ENCODE results near the gene PRKAA1. TPM values are rescaled to one million over a fixed set of nuclear protein-coding genes. Genes with fewer than 3 reads are reported as not detected.

The PRKAA1 gene
- 10 to 100 TPM; 64.6 to 76.8 TPM for total RNA-seq

DNA sequence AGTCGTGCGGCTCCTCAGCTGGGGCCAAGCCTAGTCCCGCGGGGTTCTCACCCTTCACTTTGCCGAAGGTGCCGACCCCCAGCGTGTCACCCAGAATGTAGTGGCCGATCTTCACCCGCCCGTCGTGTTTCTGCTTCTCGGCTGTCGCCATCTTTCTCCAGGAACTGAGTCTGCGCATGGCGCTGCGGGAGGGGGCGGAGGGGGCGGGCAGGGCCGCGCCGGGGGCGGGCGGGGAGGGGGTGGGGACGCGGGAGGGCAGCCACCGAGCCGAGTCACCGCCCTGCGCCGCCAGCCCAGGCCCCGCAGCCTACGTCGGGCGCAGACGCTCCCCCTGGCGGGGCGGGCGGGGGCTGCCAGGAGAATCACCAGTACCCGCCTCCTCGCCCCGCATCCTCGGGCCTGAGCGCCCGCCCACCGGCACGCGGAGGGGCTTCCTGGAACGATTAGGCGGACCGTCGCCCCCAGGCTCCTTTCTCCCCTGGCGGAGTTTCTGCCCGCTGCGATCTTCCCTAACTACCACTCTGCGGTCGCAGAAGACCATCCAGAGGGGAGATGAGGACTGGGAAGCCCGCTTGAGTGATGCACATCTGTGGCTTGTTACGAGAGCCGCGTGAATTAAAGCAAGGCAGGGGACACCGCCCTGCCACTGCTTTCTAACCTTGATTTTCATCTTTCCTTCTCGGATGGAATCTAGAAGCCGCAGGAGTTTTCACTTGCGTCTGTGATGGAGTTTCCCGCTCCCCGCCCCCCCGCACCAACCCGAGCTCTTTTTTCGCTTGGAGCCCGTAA lies at the start of gene PRKAA1:
TSS of gene PRKAA1 (minus strand) at position 363 of the 789 bp plus-strand sequence. CDS start at position 178, 185 bp downstream.
- Mint-ChIP-seq H3K27me3 (peaks cover 8% of the 10 kb centered on the region), H3K4me1 (peaks cover 39% of the 10 kb centered on the region), H3K9me3 (ENCODE audit: low read depth) (no peaks in the 10 kb centered on the region), H3K36me3 (peaks cover 21% of the 10 kb centered on the region), H3K27ac (peak within 1 kb of the TSS; percentile 87), H3K4me3 (peak within 1 kb of the TSS; percentile 81)
- DNase-seq (peak; percentile 92), ATAC-seq (peak; percentile 95)
- CTCF ChIA-PET, result interaction anchor here (0.8 to 1.5 kb wide), 7 partner anchors 10 to 246 kb away, joined by 3 to 5 read pairs (median 3); no protein-coding TSS in a partner anchor

DNA sequence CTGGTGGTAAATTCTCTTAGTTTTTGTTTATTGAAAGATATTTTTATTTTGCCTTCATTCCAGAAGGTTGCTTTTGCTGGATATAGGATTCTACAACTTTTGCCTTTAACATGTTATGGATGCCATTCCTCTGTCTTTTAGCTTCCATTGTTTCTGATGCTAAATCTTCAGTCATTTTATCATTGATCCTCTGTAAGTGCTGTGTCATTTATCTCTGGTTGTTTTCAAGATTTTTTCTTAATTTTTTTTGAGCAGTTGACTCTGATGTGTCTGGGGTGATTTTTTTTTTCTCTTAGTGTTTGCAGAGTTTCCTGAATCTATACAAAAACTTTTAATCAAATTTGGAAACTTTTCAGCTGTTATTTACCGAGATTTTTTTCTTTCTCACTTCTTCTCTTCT lies 49.4 kb upstream of the PRKAA1 start:
- H3K27ac Mint-ChIP-seq, result no peak overlapping the region
- CTCF ChIA-PET, result interaction anchor here (1.4 kb wide), 1 partner anchor 9 kb away, joined by 4 read pairs; no protein-coding TSS in a partner anchor
- peaks cover under 1% of the 10 kb centered on the region for H3K4me1 Mint-ChIP-seq
- no peak overlapping the region for H3K4me3 Mint-ChIP-seq
- no peak for DNase-seq
- H3K27me3 Mint-ChIP-seq, result peaks cover 16% of the 10 kb centered on the region
- H3K36me3 Mint-ChIP-seq, result peaks cover 9% of the 10 kb centered on the region
- no peak for ATAC-seq
- H3K9me3 Mint-ChIP-seq (ENCODE audit: low read depth), result no peaks in the 10 kb centered on the region

DNA sequence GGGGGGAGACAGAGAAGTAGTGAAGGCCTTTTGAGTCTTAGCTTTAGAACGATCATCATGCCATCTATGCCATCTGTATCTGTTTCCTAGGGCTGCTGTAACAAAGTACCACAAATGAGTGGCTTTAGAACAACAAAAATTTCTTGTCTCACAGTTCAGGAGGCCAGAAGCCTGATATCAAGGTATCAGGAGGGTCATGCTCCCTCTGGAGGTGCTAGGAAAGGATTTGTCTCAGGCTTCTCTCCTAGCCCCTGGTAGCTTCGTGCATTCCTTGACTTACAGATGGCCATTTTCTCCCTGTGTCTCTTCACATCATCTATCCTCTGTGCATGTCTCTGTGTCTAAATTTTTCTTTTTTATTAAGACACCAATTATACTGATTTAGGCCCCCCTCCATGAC lies 48.2 kb upstream of the PRKAA1 start:
- H3K27ac Mint-ChIP-seq, result no peak overlapping the region
- CTCF ChIA-PET, result interaction anchor here (0.8 kb wide), 1 partner anchor 77 kb away, joined by 3 read pairs; no protein-coding TSS in a partner anchor

GRCh38 chr5:40844565-40844964 lies 46.4 kb upstream of the PRKAA1 start:
- H3K36me3 Mint-ChIP-seq, result peaks cover 6% of the 10 kb centered on the region
- H3K27me3 Mint-ChIP-seq, result peaks cover 23% of the 10 kb centered on the region

More for the DNA sequence above, 48.2 kb upstream of the PRKAA1 start:
- no peak for ATAC-seq
- Mint-ChIP-seq H3K4me1 (peaks cover 7% of the 10 kb centered on the region), H3K36me3 (peaks cover 6% of the 10 kb centered on the region), H3K4me3 (no peak overlapping the region), H3K27me3 (peaks cover 21% of the 10 kb centered on the region), H3K9me3 (ENCODE audit: low read depth) (no peaks in the 10 kb centered on the region)
- no peak for DNase-seq

DNA sequence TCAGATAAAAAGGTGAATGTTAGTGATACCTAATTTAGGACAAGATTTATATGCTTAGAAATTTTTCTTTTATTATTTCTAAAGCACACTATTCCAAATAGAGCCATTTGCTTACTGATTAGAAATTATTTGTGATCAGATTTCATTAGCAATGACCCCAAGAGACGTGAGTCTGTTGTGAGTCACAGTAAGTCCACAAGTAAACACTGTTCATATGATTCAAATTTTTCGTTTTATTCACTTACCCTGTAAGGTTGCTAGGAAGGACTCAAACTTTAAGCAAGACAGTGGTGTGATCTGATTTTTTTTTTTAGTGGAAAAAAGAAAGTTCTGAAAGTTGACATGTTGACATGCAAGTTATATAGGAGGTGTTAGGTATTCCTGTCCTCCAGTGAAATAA lies 44.2 kb upstream of the PRKAA1 start:
- Mint-ChIP-seq H3K4me3 (no peak overlapping the region), H3K27me3 (peaks cover 17% of the 10 kb centered on the region), H3K36me3 (peaks cover 7% of the 10 kb centered on the region), H3K4me1 (peaks cover 23% of the 10 kb centered on the region), H3K9me3 (ENCODE audit: low read depth) (no peaks in the 10 kb centered on the region), H3K27ac (no peak overlapping the region)
- no peak for DNase-seq
- no peak for ATAC-seq
- CTCF ChIA-PET, result interaction anchor here (0.6 to 1.0 kb wide), 2 partner anchors 44 to 135 kb away, joined by 3 read pairs; partner anchors contain the start of gene PRKAA1

More at GRCh38 chr5:40844565-40844964, 46.4 kb upstream of the PRKAA1 start:
- ATAC-seq, result no peak
- Mint-ChIP-seq H3K9me3 (ENCODE audit: low read depth) (no peaks in the 10 kb centered on the region), H3K4me1 (peaks cover 14% of the 10 kb centered on the region), H3K27ac (no peak overlapping the region), H3K4me3 (no peak overlapping the region)
- DNase-seq, result no peak
- CTCF ChIA-PET, result no interaction called here

GRCh38 chr5:40841068-40841805 lies 43.1 kb upstream of the PRKAA1 start, which contains the start of gene CARD6:
TSS of gene CARD6 (plus strand) at chr5:40841367. CDS start at chr5:40841383, 16 bp downstream.
- DNase-seq (no peak), ATAC-seq (peak; percentile 66)
- peaks cover 17% of the 10 kb centered on the region for H3K27me3 Mint-ChIP-seq
- peak within 1 kb of the TSS; percentile 86 for H3K27ac Mint-ChIP-seq
- CTCF ChIA-PET, result interaction anchor here (1.0 to 1.3 kb wide), 2 partner anchors 38 to 43 kb away, joined by 3 read pairs; partner anchors contain the start of gene PRKAA1
- H3K9me3 Mint-ChIP-seq (ENCODE audit: low read depth), result no peaks in the 10 kb centered on the region
- H3K4me3 Mint-ChIP-seq, result peak within 1 kb of the TSS; percentile 78
- peaks cover 7% of the 10 kb centered on the region for H3K36me3 Mint-ChIP-seq
- H3K4me1 Mint-ChIP-seq, result peaks cover 28% of the 10 kb centered on the region

- H3K27me3 Mint-ChIP-seq, result peaks cover 8% of the 10 kb centered on the region
- peaks cover 26% of the 10 kb centered on the region for H3K36me3 Mint-ChIP-seq
- H3K4me1 Mint-ChIP-seq, result peaks cover 43% of the 10 kb centered on the region
- CTCF ChIA-PET, result interaction anchor here (1.8 kb wide), 1 partner anchor 10 kb away, joined by 4 read pairs; no protein-coding TSS in a partner anchor
- DNase-seq (no peak), ATAC-seq (no peak)
- H3K27ac Mint-ChIP-seq, result no peak overlapping the region
- H3K4me3 Mint-ChIP-seq, result no peak overlapping the region
- no peaks in the 10 kb centered on the region for H3K9me3 Mint-ChIP-seq (ENCODE audit: low read depth)
These were observed 39.9 kb upstream of the PRKAA1 start for GRCh38 chr5:40838086-40838485.

DNA sequence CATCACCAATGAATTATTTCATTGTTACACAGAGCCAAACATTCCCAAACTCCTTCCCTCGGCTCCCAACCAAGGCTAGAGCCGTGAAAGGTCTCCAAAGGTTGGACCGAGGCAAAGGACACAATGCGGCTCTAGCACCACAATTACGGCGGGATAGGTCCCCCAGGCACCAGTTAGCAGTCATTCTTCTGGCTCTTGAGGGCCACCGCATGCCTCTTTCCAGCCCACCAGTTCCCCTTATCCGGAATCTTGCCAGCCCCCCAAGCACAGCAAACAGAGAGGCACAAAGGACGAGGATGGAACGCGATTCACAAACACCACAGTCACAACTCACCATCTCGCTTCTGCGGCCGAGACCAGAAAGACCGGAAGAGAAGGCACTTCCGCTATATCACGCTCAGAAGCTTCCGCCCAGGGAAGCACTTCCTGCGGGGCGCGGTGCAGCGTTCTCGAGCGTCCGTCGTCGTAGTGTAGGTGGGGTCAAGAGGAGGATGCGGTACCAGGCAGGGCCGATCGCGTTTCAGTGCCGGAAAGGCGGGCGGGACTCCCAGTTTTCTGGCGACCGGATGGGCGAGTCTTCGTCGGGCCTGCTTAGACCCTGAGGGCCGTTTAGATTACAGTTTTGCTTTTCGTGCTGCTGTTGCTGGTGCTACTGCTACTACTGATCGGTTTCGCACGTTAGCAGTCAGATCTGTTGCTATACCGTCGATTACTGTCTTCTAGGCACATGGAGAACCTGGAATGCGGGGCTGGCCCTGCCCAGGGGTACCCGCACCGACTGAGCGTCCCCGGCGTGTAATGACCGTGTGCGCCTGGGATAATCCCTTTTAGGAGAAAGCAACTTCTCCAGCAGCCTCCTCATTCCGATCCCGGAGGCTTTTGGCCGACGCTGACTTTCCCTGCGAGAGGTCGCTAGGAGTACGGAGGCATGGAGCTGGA lies 36.9 kb upstream of the PRKAA1 start, which contains the start of gene RPL37:
TSS of gene RPL37 (minus strand) at position 374 of the 939 bp plus-strand sequence. CDS start at position 337, 37 bp downstream.
- peak within 1 kb of the TSS; percentile 99 for H3K4me3 Mint-ChIP-seq
- H3K27me3 Mint-ChIP-seq, result no peaks in the 10 kb centered on the region
- CTCF ChIA-PET, result interaction anchor here (1.0 kb wide), 1 partner anchor 32 kb away, joined by 3 read pairs; no protein-coding TSS in a partner anchor
- peak; percentile 98 for ATAC-seq
- H3K27ac Mint-ChIP-seq, result peak within 1 kb of the TSS; percentile 98
- peaks cover 57% of the 10 kb centered on the region for H3K4me1 Mint-ChIP-seq
- DNase-seq, result peak; percentile 97
- no peaks in the 10 kb centered on the region for H3K9me3 Mint-ChIP-seq (ENCODE audit: low read depth)
- peaks cover 52% of the 10 kb centered on the region for H3K36me3 Mint-ChIP-seq

GRCh38 chr5:40834391-40834848 lies 36.2 kb upstream of the PRKAA1 start:
- ATAC-seq, result no peak
- Mint-ChIP-seq H3K27me3 (no peaks in the 10 kb centered on the region), H3K4me1 (peaks cover 60% of the 10 kb centered on the region), H3K4me3 (peak overlapping the region; percentile 99), H3K27ac (peak overlapping the region; percentile 98), H3K9me3 (ENCODE audit: low read depth) (no peaks in the 10 kb centered on the region), H3K36me3 (peaks cover 57% of the 10 kb centered on the region)
- DNase-seq, result peak; percentile 71
- CTCF ChIA-PET, result no interaction called here

DNA sequence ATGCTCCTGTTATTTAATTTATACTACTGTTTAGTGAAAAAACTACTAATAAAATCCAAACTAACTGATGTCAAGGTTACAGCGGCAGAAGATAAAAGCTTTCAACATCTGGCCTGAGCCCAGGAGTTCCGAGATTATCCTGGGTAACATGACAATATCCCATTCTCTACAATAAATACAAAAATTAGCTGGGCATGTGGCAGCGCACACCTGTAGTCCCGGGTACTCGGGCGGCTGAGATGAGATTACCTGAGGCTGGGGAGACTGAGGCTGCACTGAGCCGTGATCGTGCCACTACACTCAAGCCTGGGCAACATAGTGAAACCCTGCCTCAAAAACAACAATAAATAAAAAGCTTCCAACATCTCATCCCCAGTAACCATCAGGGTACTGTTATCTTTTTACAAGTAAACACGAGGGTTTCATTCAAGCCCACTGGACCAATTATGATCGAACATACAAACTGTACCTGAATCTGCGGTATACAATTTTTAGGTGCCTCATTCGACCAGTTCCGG lies 35.6 kb upstream of the PRKAA1 start:
- no peak for ATAC-seq
- Mint-ChIP-seq H3K9me3 (ENCODE audit: low read depth) (no peaks in the 10 kb centered on the region), H3K36me3 (peaks cover 62% of the 10 kb centered on the region), H3K4me3 (peak overlapping the region; percentile 99), H3K4me1 (peaks cover 63% of the 10 kb centered on the region), H3K27me3 (no peaks in the 10 kb centered on the region), H3K27ac (peak overlapping the region; percentile 98)
- DNase-seq, result no peak
- CTCF ChIA-PET, result interaction anchor here (1.6 kb wide), 1 partner anchor 25 kb away, joined by 3 read pairs; no protein-coding TSS in a partner anchor

- peak overlapping the region; percentile 99 for H3K4me3 Mint-ChIP-seq
- CTCF ChIA-PET, result interaction anchor here (0.8 to 1.6 kb wide), 3 partner anchors 9 to 24 kb away, joined by 3 to 5 read pairs (median 4); no protein-coding TSS in a partner anchor
- ATAC-seq (no peak), DNase-seq (no peak)
- H3K4me1 Mint-ChIP-seq, result peaks cover 66% of the 10 kb centered on the region
- H3K27ac Mint-ChIP-seq, result peak overlapping the region; percentile 13
- no peaks in the 10 kb centered on the region for H3K9me3 Mint-ChIP-seq (ENCODE audit: low read depth)
- no peaks in the 10 kb centered on the region for H3K27me3 Mint-ChIP-seq
- H3K36me3 Mint-ChIP-seq, result peaks cover 76% of the 10 kb centered on the region
These were observed 34.2 kb upstream of the PRKAA1 start for GRCh38 chr5:40832345-40832744.

Measured in activated CD8-positive, alpha-beta memory T cell treated with anti-CD3 and anti-CD28 coated beads, Interleukin-2, amount 10 ng/mL, durations not matched to agents 7 days and 5 days (primary cell).